HCT116 (cell line): ENCODE data around the gene GRM8. TPM values are rescaled to one million over a fixed set of nuclear protein-coding genes. Genes with fewer than 3 reads are reported as not detected.

ENCODE experiments used
- ATAC-seq: fragments of 200-7000 bp; cut with Tn5 transposase; 2 replicates; pipeline ENCODE4 v1.9.1; 2020; ENCODE audit warnings: mild to moderate bottlenecking, moderate library complexity
- BruUV-seq: library from RNA; stranded (reverse); fragments of 400-500 nt; replicated peaks from 2 replicates; lab custom pipeline; 2021; lab: Mats Ljungman, UMichigan
- CTCF ChIA-PET: fragments of 300-600 bp; sonication (Branson Sonifier 250); formaldehyde crosslinking; loops from one replicate; lab custom pipeline; 2021; ENCODE audit warnings: antibody characterized with exemption; lab: Charles Lee
- POLR2A ChIA-PET: fragments of 300-600, 350-600 bp; sonication (Branson Sonifier 250); formaldehyde crosslinking; loops from one replicate; lab custom pipeline; 2021; ENCODE audit warnings: antibody characterized with exemption; lab: Charles Lee
- RAD21 ChIA-PET, 2 experiments: fragments of 300-600 bp; sonication (Branson Sonifier 250); formaldehyde crosslinking; loops; one replicate each; lab custom pipeline; 2023; ENCODE audit warnings: low total read pairs in 2 of 2; ENCODE audit not compliant: uncharacterized antibody in 2 of 2, unreplicated experiment in 2 of 2, low non-redundant PET in 1 of 2; lab: Charles Lee
- DNase-seq: peaks from one replicate; pipeline ENCODE4 v3.0.0-alpha.2; 2010; ENCODE audit warnings: low read depth, low spot score
- H2AFZ ChIP-seq: fragments of 200-600 bp; shearing (Covaris generic), sonication (generic); 2 replicates; pipeline ENCODE4 v1.6.1; 2017; ENCODE audit warnings: low read depth, mixed run types, mixed read lengths, antibody characterized with exemption, low read length; ENCODE audit not compliant: poor library complexity, severe bottlenecking
- H3K27ac ChIP-seq: 2 replicates; pipeline ENCODE4 v1.5.1; 2012; ENCODE audit warnings: low read depth, low read length
- H3K27me3 ChIP-seq: fragments of 200-600 bp; sonication (generic); 2 replicates; pipeline ENCODE4 v1.6.1; 2016; ENCODE audit warnings: mixed run types, low read length, mixed read lengths; ENCODE audit not compliant: insufficient read depth
- H3K36me3 ChIP-seq, 2 experiments: fragments of 200-500 bp in 1 of 2; fragments of 200-600 bp in 1 of 2; sonication (Bioruptor generic) in 1 of 2; sonication (generic) in 1 of 2; 2 replicates each; pipeline versions ENCODE4 v1.5.1 to v1.6.1; 2014 to 2016; ENCODE audit warnings: low read length in 2 of 2, inconsistent platforms in 1 of 2, mixed read lengths in 1 of 2, mixed run types in 1 of 2; ENCODE audit not compliant: insufficient read depth in 2 of 2, control insufficient read depth in 1 of 2
- H3K4me1 ChIP-seq, 2 experiments: fragments of 200-600 bp in 1 of 2; sonication (generic) in 1 of 2; 2 replicates each; pipeline versions ENCODE4 v1.5.1 to v1.6.1; 2012 to 2017; ENCODE audit warnings: low read length in 2 of 2, inconsistent platforms in 1 of 2, mild to moderate bottlenecking in 1 of 2, mixed read lengths in 1 of 2, mixed run types in 1 of 2, moderate library complexity in 1 of 2; ENCODE audit not compliant: insufficient read depth in 2 of 2, control insufficient read depth in 1 of 2
- H3K4me2 ChIP-seq: fragments of 200-600 bp; sonication (generic); 2 replicates; pipeline ENCODE4 v1.6.1; 2017; ENCODE audit warnings: mixed run types, low read length, mixed read lengths
- H3K4me3 ChIP-seq, 2 experiments: fragments of 200-600 bp in 1 of 2; sonication (generic) in 1 of 2; replicated peaks in 1 of 2; 2 replicates each; pipeline ENCODE4 v1.5.1; 2011 to 2016; ENCODE audit warnings: low read length in 2 of 2, control low read depth in 1 of 2, low read depth in 1 of 2, mild to moderate bottlenecking in 1 of 2, mixed read lengths in 1 of 2, mixed run types in 1 of 2
- H3K79me2 ChIP-seq: fragments of 200-600 bp; sonication (generic); 2 replicates; pipeline ENCODE4 v1.6.1; 2017; ENCODE audit warnings: mild to moderate bottlenecking, mixed run types, low read length, moderate library complexity, mixed read lengths; ENCODE audit not compliant: insufficient read depth
- H3K9ac ChIP-seq: fragments of 200-600 bp; sonication (generic); 2 replicates; pipeline ENCODE4 v1.6.1; 2016; ENCODE audit warnings: low read length, mixed read lengths
- H3K9me2 ChIP-seq: fragments of 200-600 bp; sonication (generic), shearing (Covaris generic); 2 replicates; pipeline ENCODE4 v1.6.1; 2017; ENCODE audit warnings: mixed run types, mild to moderate bottlenecking, moderate library complexity; ENCODE audit not compliant: insufficient read depth
- H3K9me3 ChIP-seq, 2 experiments: fragments of 200-500 bp in 1 of 2; fragments of 200-600 bp in 1 of 2; sonication (Bioruptor generic) in 1 of 2; sonication (generic) in 1 of 2; 2 replicates each; pipeline ENCODE4 v1.6.1; 2014 to 2017; ENCODE audit warnings: low read length in 2 of 2, mixed read lengths in 2 of 2, inconsistent platforms in 1 of 2, low read depth in 1 of 2, mild to moderate bottlenecking in 1 of 2, mixed run types in 1 of 2, moderate library complexity in 1 of 2; ENCODE audit not compliant: control insufficient read depth in 1 of 2, insufficient read depth in 1 of 2
- H4K20me1 ChIP-seq: fragments of 200-600 bp; sonication (generic), shearing (Covaris generic); 2 replicates; pipeline ENCODE4 v1.6.1; 2017; ENCODE audit warnings: mixed run types, mild to moderate bottlenecking, moderate library complexity; ENCODE audit not compliant: insufficient read depth
- CBX3 ChIP-seq: IDR thresholded peaks from 2 replicates; pipeline ENCODE4 v1.6.1; 2012; ENCODE audit warnings: low read depth
- CTCF ChIP-seq, 3 experiments: fragments of 200-600 bp in 1 of 3; sonication (generic) in 1 of 3; IDR thresholded peaks in 2 of 3; conservative IDR thresholded peaks in 1 of 3; 2 replicates each; pipeline ENCODE4 v1.5.1; 2012 to 2017; ENCODE audit warnings: low read depth in 2 of 3, low read length in 2 of 3, antibody characterized with exemption in 1 of 3, borderline replicate concordance in 1 of 3, control low read depth in 1 of 3, mild to moderate bottlenecking in 1 of 3, mixed read lengths in 1 of 3, mixed run types in 1 of 3, moderate library complexity in 1 of 3; ENCODE audit not compliant: insufficient read depth in 1 of 3
- EGR1 ChIP-seq: IDR thresholded peaks from 2 replicates; pipeline ENCODE4 v1.6.1; 2012; ENCODE audit warnings: low read depth
- EZH2 ChIP-seq: fragments of 200-600 bp; sonication (generic); IDR thresholded peaks from 2 replicates; pipeline ENCODE4 v1.6.1; 2017; ENCODE audit warnings: antibody characterized with exemption, mixed run types
- POLR2AphosphoS5 ChIP-seq: IDR thresholded peaks from 2 replicates; pipeline ENCODE4 v1.6.1; 2011; ENCODE audit warnings: mild to moderate bottlenecking, low read depth, low read length, moderate library complexity
- RAD21 ChIP-seq: IDR thresholded peaks from 2 replicates; pipeline ENCODE4 v1.6.1; 2012; ENCODE audit warnings: low read depth, mild to moderate bottlenecking
- REST ChIP-seq: IDR thresholded peaks from 2 replicates; pipeline ENCODE4 v1.6.1; 2012; ENCODE audit warnings: low read depth
- SP1 ChIP-seq: IDR thresholded peaks from 2 replicates; pipeline ENCODE4 v1.6.1; 2012; ENCODE audit warnings: low read depth
- TCF7L2 ChIP-seq: IDR thresholded peaks from 2 replicates; pipeline ENCODE4 v1.7.0; 2011; ENCODE audit warnings: borderline replicate concordance, inconsistent platforms; ENCODE audit not compliant: insufficient read depth, insufficient read length; ENCODE audit errors: extremely low read depth
- ZBTB33 ChIP-seq: IDR thresholded peaks from 2 replicates; pipeline ENCODE4 v1.6.1; 2011; ENCODE audit warnings: mild to moderate bottlenecking, low read length, moderate library complexity; ENCODE audit not compliant: insufficient replicate concordance; ENCODE audit errors: extremely low read depth
- ZFX ChIP-seq: fragments of 450-650 bp; IDR thresholded peaks from 2 replicates; pipeline ENCODE4 v1.6.1; 2017
- intact Hi-C: fragments of 100-400 bp; cut with micrococcal nuclease; formaldehyde crosslinking; loops from 2 replicates; pipeline ENCODE4 v1.10.0; 2022
- total RNA-seq: library from RNA; stranded (reverse); gene quantifications from one replicate; pipeline ENCODE4 v1.2.1, GENCODE V29; 2021; ENCODE audit not compliant: unreplicated experiment

Gene GRM8
- total RNA-seq, 1 experiment from 2014 or later = 0.05 TPM

GRCh38 chr7:127256041-127256725 lies 3.4 kb upstream of the GRM8 start (continued):
- no peak for TF ChIP-seq TCF7L2

GRCh38 chr7:127254163-127254684 lies 1.5 kb upstream of the GRM8 start:
- Histone ChIP-seq H3K4me3 (peak overlapping the region; percentile 55 to 66; a peak in 2 of 4 replicates), H3K27me3 (peaks cover 45% of the 10 kb centered on the region), H3K9ac (no peak overlapping the region), H4K20me1 (no peaks in the 10 kb centered on the region), H3K4me2 (peak overlapping the region; percentile 95), H2AFZ (peak overlapping the region; percentile 13), H3K79me2 (no peaks in the 10 kb centered on the region), H3K9me3 (no peaks in the 10 kb centered on the region), H3K9me2 (no peaks in the 10 kb centered on the region), H3K27ac (no peak overlapping the region)
- CTCF ChIA-PET = interaction anchor here (2.2 kb wide), 1 partner anchor 451 kb away, joined by 10 read pairs; no protein-coding TSS in a partner anchor
- POLR2A ChIA-PET = no interaction called here
- ATAC-seq (no peak), DNase-seq (no peak)
- intact Hi-C loops = loop anchor here (5.0 kb wide), 1 partner anchor 147 kb away; no protein-coding TSS in a partner anchor
- no TSS peak for BruUV-seq
- no peak for TF ChIP-seq SP1
- no peak for TF ChIP-seq ZFX
- no peak for TF ChIP-seq CBX3
- no peak for TF ChIP-seq TCF7L2
- no peak; a peak in 2 of 6 replicates for TF ChIP-seq CTCF (IDR thresholded peaks at IDR 0.05 in 2 of 3, conservative IDR thresholded peaks at IDR 0.05 in 1 of 3; ENCODE audit: borderline replicate concordance in 1 of 3, insufficient read depth in 1 of 3, low read depth in 2 of 3, low read length in 2 of 3)
- no peak for TF ChIP-seq RAD21
- no peak for TF ChIP-seq ZBTB33
- no peak for TF ChIP-seq POLR2AphosphoS5
- TF ChIP-seq REST = no peak
- TF ChIP-seq EGR1 = no peak
- TF ChIP-seq EZH2 = no peak
- TF ChIP-seq, all 23 proteins: peak for 0
- Histone ChIP-seq H3K4me1 (peaks cover 0 to 9% of the 10 kb centered on the region in 2 experiments; a peak in 1 of 4 replicates), H3K36me3 (no peaks in the 10 kb centered on the region)
- RAD21 ChIA-PET = interaction anchor here in 1 of 2 experiments (0.8 kb wide), 1 partner anchor 193 kb away, joined by 3 read pairs; no protein-coding TSS in a partner anchor
